ENCODE results near the gene TP53I13. TPM values are rescaled to one million over a fixed set of nuclear protein-coding genes. Genes with fewer than 3 reads are reported as not detected.

Gene TP53I13
- total RNA-seq, 2 experiments from 2014 or later = 20.8 to 27.5 TPM

DNA sequence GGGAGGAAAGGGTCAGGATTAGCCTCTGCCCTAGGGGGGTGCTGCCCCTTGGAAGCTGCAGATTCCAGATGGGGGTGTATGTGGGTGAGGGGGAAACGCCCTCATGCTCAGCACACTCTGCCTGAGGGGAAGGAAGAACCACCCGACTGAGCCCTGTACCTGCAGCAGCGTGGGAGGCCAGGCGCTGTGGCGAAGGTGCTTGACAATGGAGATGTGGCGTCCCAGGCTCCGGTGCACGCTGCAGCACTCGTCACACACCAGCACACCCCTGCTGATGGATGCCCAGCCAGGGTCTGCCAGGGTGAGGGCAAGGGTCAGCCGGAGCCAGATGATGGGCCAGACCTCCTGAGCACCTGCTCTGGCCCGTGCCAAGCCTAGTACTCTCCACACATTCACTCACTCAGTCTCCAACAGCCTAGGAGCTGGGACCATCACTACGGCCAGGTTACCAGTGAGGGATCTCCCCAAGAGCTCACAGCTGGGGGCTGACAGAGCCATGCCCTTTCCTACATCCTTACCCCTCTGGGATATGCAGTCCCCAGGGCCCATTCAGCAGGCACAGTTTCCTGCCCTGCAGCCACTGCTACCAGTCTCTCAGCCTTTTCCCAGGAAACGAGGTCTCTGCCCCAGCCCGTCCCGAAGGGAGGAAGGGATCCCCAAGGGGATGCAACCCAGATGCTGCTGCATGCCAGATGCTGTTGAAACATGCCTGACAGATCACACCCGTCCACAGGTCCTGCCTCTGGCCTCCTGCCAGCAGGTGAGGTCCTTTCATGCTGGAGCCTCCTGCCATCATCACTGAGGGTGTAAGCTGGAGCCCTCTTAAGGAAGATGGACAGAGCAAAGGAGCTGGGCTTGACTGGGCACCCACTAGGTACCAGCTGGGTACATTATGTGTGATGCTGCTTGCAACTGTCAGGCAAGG, 15.1 kb downstream of the TP53I13 start:
- POLR2A ChIA-PET = interaction anchor here (1.0 kb wide), 1 partner anchor 8 kb away, joined by 3 read pairs; no protein-coding TSS in a partner anchor
- Histone ChIP-seq H3K36me3 (ENCODE audit: insufficient read depth, low read length) (peaks cover 38% of the 10 kb centered on the region), H3K4me2 (ENCODE audit: low read length) (peak overlapping the region; percentile 58; the same call in 1 of the 2 replicates), H3K27ac (ENCODE audit: low read depth, low read length, poor library complexity, severe bottlenecking) (peak overlapping the region; percentile 50), H3K9me2 (ENCODE audit: insufficient read depth, low read length) (no peaks in the 10 kb centered on the region), H4K20me1 (ENCODE audit: insufficient read depth, low read length) (peaks cover 5% of the 10 kb centered on the region; the same call in 1 of the 2 replicates), H3K4me1 (ENCODE audit: insufficient read depth, low read length, poor library complexity, severe bottlenecking) (peaks cover 53% of the 10 kb centered on the region), H3K4me3 (ENCODE audit: low read depth, low read length, poor library complexity, severe bottlenecking) (no peak overlapping the region), H3K9me3 (ENCODE audit: low read length) (no peaks in the 10 kb centered on the region), H2AFZ (ENCODE audit: low read length) (no peak overlapping the region), H3K79me2 (ENCODE audit: insufficient read depth, low read depth, low read length) (peaks cover 43% of the 10 kb centered on the region)
- intact Hi-C loops (cut with micrococcal nuclease; ENCODE audit: unreplicated experiment) = loop anchor here (5.0 kb wide), 1 partner anchor 34 kb away; no protein-coding TSS in a partner anchor
- no TSS peak for BruUV-seq (replicated peaks)
- TF ChIP-seq EZH2phosphoT487 (IDR thresholded peaks at IDR 0.05; ENCODE audit: borderline replicate concordance, low read depth, low read length) = no peak
- TF ChIP-seq, protein P1, sequence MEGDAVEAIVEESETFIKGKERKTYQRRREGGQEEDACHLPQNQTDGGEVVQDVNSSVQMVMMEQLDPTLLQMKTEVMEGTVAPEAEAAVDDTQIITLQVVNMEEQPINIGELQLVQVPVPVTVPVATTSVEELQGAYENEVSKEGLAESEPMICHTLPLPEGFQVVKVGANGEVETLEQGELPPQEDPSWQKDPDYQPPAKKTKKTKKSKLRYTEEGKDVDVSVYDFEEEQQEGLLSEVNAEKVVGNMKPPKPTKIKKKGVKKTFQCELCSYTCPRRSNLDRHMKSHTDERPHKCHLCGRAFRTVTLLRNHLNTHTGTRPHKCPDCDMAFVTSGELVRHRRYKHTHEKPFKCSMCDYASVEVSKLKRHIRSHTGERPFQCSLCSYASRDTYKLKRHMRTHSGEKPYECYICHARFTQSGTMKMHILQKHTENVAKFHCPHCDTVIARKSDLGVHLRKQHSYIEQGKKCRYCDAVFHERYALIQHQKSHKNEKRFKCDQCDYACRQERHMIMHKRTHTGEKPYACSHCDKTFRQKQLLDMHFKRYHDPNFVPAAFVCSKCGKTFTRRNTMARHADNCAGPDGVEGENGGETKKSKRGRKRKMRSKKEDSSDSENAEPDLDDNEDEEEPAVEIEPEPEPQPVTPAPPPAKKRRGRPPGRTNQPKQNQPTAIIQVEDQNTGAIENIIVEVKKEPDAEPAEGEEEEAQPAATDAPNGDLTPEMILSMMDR (conservative IDR thresholded peaks at IDR 0.05; ENCODE audit: low read length) = no peak
- CTCF ChIA-PET (ENCODE audit: unreplicated experiment) = interaction anchor here (0.5 to 0.7 kb wide), 3 partner anchors 10 to 13 kb away, joined by 3 to 6 read pairs (median 3); no protein-coding TSS in a partner anchor
- DNase-seq (ENCODE audit: low spot score) = no peak

DNA sequence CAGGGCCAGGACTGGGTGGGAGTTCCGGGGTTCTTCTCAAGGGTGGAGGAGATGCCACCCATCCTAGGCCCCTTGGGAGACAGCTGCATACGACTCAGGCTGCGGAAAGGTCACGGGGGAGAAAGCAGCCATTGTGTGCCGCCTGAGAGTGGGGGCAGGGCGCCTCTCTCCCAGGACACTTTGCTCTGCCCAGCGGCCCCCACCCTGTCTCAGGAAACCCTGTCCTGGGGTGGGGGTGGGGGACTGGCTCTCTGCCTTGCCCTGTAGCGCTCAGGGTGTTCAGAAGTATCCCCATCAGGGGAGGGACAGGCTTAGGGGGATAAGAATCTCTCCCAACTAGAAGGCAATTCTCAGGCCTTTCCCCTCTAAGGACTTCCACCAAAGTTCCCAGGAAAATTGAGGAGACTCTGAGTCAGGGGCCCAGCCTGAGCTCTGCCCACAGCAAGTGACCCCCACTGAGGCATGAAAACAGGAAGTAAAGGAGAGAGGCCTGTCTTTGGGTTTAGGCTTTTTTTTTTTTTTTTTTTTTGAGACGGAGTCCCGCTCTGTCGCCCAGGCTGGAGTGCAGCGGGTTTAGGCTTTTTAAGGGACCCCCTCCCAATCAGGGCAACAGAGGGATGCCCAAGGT, 16.1 kb downstream of the TP53I13 start:
- Histone ChIP-seq H3K9me3 (ENCODE audit: low read length) (no peaks in the 10 kb centered on the region), H3K4me2 (ENCODE audit: low read length) (peak overlapping the region; percentile 58), H3K9me2 (ENCODE audit: insufficient read depth, low read length) (no peaks in the 10 kb centered on the region), H3K4me3 (ENCODE audit: low read depth, low read length, poor library complexity, severe bottlenecking) (peak overlapping the region; percentile 36), H2AFZ (ENCODE audit: low read length) (no peak overlapping the region), H4K20me1 (ENCODE audit: insufficient read depth, low read length) (peaks cover 5% of the 10 kb centered on the region; the same call in 1 of the 2 replicates), H3K4me1 (ENCODE audit: insufficient read depth, low read length, poor library complexity, severe bottlenecking) (peaks cover 53% of the 10 kb centered on the region), H3K36me3 (ENCODE audit: insufficient read depth, low read length) (peaks cover 31% of the 10 kb centered on the region), H3K27ac (ENCODE audit: low read depth, low read length, poor library complexity, severe bottlenecking) (peak overlapping the region; percentile 50), H3K79me2 (ENCODE audit: insufficient read depth, low read depth, low read length) (peaks cover 46% of the 10 kb centered on the region)
- POLR2A ChIA-PET = interaction anchor here (0.7 kb wide), 1 partner anchor 16 kb away, joined by 3 read pairs; no protein-coding TSS in a partner anchor
- DNase-seq (ENCODE audit: low spot score) = peak; percentile 45
- TF ChIP-seq, protein P1 (conservative IDR thresholded peaks at IDR 0.05; ENCODE audit: low read length) = no peak
- no peak for TF ChIP-seq EZH2phosphoT487 (IDR thresholded peaks at IDR 0.05; ENCODE audit: borderline replicate concordance, low read depth, low read length)
- CTCF ChIA-PET (ENCODE audit: unreplicated experiment) = interaction anchor here (0.6 kb wide), 1 partner anchor 14 kb away, joined by 3 read pairs; no protein-coding TSS in a partner anchor
- intact Hi-C loops (cut with micrococcal nuclease; ENCODE audit: unreplicated experiment) = loop anchor here (5.0 kb wide), 1 partner anchor 33 kb away; no protein-coding TSS in a partner anchor
- BruUV-seq (replicated peaks) = no TSS peak
